C4-2B (cell line): Measurements from ENCODE around the gene ASTN1.

Experiments used
- H3K27ac ChIP-seq: fragments of 450-650 bp; 2 replicates; pipeline ENCODE4 v1.5.1; 2017
- ZFX ChIP-seq: fragments of 450-650 bp; IDR thresholded peaks from 2 replicates; pipeline ENCODE4 v1.6.1; 2017
- TF ChIP-seq, protein P1 (sequence below): fragments of 450-650 bp; conservative IDR thresholded peaks from 2 replicates; pipeline ENCODE4 v1.5.1; 2017; ENCODE audit warnings: mild to moderate bottlenecking

ASTN1 gene

DNA sequence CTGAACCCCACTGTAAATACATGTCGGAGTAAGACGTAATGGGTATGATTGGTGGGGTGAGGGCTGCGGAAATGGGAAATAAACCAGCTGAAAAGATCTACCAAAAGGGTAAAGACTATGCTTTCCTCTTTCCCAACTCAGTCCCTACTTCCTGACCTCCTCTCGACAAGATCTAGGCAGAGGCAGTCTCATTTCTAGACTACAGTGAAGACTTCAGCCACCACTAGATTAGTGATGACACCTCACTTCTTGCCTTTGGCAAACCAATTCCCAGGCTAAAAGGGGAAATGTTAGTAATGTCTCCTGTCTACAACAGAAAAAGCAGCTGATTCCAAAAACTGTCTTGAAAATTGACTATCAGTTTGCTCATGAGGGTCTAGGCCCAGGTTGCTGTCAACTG, 219.9 kb downstream of the ASTN1 start:
- TF ChIP-seq, protein P1, sequence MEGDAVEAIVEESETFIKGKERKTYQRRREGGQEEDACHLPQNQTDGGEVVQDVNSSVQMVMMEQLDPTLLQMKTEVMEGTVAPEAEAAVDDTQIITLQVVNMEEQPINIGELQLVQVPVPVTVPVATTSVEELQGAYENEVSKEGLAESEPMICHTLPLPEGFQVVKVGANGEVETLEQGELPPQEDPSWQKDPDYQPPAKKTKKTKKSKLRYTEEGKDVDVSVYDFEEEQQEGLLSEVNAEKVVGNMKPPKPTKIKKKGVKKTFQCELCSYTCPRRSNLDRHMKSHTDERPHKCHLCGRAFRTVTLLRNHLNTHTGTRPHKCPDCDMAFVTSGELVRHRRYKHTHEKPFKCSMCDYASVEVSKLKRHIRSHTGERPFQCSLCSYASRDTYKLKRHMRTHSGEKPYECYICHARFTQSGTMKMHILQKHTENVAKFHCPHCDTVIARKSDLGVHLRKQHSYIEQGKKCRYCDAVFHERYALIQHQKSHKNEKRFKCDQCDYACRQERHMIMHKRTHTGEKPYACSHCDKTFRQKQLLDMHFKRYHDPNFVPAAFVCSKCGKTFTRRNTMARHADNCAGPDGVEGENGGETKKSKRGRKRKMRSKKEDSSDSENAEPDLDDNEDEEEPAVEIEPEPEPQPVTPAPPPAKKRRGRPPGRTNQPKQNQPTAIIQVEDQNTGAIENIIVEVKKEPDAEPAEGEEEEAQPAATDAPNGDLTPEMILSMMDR: no peak
- TF ChIP-seq ZFX: no peak
- no peak overlapping the region for H3K27ac ChIP-seq

DNA sequence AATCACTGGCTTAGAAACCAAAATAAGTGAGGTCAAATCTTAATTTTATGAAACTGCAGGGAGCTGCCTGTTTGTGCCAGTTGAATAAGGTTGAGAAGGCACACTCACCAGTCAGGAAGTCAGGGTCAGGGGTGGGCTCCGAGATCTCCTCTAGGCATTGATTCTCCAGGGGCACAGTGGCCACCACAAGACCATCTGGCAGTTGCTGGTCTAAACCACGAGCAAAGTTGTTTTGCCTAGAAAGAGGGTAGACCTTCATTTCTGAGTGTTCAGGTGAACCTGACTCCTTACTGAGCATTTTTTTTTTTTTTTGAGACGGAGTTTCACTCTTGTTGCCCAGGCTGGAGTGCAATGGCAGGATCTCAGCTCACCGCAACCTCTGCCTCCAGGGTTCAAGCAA, 220.7 kb downstream of the ASTN1 start:
- TF ChIP-seq, protein P1: no peak
- no peak overlapping the region for H3K27ac ChIP-seq

DNA sequence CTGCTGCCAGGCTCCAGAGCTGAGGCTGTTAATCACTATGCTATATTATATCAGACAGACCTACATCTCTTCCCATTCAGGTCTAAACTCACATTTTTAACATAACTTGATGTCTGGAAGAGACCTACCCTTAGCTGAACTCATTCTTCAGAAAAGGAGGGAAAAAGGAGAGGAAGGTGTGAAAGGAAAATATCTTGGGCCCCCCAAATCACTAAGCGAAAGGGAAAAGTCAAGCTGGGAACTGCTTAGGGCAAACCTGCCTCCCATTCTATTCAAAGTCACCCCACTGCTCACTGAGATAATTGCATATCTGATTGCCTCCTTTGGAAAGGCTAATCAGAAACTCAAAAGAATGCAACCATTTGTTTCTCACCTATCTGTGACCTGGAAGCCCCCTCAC, 222.2 kb downstream of the ASTN1 start:
- H3K27ac ChIP-seq: no peak overlapping the region
- no peak for TF ChIP-seq ZFX
- TF ChIP-seq, protein P1: no peak

DNA sequence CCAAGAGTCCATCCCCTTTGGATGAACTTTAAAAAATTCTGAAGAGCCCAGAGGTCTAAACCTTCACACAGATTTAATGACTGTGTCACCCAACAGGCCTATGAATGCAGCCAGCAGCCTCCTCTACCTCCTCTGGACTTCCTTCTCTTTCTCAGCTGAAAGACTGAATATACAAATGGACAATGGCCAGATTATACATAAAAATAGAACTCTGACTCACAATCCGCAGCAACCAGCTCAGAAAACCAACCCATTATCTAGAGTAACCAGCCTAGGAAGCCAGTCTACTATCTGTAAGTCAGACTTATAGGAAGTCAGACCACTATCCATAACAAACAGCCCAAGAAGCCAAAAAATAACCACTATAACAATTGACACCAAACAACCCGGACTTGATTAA, 224.5 kb downstream of the ASTN1 start:
- TF ChIP-seq, protein P1: no peak
- no peak for TF ChIP-seq ZFX

DNA sequence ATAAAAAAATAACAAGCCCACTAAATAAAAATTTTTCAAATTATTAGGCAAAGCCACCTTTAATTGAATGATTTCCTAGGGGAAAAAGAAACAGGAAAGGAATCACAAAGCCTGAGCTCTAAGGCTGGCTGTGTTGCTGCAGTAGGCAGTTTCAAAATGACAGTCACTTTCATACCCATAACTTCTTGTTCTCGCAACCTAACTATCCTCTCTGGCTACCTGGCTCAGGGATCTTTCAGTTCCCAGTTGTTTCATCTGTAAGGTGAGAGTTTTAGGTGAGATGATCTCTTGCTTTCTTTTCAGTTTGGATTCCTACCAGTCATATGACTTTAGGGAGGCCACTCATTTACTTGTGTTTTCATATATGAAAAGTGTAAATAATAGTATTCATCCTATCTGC, 226.1 kb downstream of the ASTN1 start:
- no peak overlapping the region for H3K27ac ChIP-seq
- no peak for TF ChIP-seq ZFX
- TF ChIP-seq, protein P1: no peak

More for the DNA sequence above, 224.5 kb downstream of the ASTN1 start:
- no peak overlapping the region for H3K27ac ChIP-seq

DNA sequence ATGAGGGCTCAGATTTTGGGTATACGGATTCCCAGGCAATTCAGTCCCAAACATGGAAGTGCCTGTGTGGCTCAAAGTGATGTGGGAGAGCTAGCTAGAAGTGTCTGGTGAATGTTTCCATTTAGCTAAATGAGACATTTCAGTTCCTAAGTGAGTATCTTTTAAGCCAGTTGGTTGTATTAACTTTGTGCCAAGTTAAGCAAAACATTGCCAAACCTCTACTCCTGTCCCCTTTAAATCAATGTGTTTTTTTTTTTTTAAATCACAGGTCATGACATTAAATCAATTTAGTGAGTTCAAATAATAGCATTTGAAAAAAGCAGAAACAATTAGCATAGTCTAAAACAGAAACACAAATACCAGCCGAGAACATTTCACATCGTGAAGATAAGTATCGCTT, 230.1 kb downstream of the ASTN1 start:
- H3K27ac ChIP-seq: no peak overlapping the region
- TF ChIP-seq ZFX: no peak
- TF ChIP-seq, protein P1: no peak

DNA sequence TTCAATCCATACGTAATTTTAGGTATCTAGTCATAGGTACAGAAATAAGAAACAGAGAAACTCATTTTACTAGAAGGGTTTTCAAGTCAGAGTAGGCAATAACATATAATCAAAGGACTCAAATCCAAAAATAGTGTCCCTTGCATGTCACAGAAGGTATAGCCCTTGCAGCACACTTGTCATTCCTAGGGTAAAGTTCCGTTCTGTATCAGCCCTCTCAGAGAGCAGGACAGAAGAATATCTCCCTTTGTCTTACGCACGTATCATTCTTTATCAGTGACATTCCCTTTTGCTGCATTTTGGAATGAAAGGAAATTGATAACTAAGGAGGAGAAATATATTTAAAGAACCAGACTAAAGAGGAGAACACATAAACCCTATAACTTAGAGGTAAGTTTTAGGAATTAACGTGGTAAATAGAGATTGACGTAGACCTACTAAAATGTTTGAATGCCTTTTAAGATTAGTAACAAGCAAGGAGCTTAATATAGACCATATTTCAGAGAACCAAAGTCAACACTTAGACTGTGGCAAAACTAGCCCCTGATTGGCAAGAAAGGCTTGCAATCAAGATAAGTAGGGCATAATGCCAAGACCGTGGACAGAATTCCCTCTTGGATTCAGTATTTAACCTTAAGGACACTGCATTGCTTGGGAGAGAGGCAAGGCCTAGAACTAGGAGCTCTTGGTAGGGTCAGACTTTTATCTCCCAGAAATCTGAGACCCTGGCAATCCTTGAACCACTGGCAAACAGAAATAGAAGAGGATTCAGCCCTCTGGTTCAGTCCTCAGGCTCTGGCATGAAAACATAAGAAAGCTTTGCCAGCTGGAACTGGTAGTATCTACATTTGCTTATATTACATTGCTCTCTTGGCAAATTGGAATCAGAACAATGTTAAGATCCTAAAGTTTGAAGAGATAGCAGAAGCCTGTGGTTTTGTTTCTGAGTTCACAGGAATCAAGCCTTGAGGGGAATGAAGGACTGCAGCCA, 232.1 kb downstream of the ASTN1 start:
- no peak for TF ChIP-seq ZFX
- TF ChIP-seq, protein P1: no peak
- H3K27ac ChIP-seq: no peak overlapping the region
